Measurements from ENCODE around the gene KIAA0319L.
A peak's percentile ranks its signal among the peaks of the same experiment; 100 is the strongest.

KIAA0319L gene

DNA sequence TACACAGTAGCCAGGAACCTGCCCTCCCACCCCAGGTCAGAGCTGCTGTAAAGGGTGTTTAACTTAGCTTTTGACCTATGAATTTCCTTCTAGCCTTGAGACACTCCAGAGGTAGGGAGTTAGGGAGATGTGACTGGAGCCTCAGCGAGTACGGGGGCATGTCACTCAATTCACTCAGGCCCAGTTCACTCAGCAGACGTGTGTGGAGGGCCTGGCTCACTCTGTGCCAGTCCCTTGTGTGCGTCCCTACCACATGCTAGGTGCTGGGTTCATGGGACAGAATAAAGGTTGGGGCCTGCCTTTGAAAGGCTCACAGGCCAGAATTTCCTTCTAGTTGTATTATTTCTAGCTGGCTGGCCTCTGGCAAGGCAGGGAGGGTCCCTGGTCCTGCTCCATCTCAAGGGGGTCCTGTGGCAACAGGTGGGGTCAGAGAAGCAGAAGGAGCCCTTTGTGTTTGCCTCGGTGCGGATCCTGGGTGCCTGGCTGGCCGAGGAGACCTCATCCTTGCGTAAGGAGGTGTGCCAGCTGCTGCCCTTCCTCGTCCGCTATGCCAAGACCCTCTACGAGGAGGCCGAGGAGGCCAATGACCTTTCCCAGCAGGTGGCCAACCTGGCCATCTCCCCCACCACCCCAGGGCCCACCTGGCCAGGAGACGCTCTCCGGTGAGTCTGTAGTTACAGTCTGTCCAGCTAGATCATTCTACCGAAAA lies 4.9 kb upstream of the KIAA0319L start:
- no peak for DNase-seq (ENCODE audit: low read depth)

DNA sequence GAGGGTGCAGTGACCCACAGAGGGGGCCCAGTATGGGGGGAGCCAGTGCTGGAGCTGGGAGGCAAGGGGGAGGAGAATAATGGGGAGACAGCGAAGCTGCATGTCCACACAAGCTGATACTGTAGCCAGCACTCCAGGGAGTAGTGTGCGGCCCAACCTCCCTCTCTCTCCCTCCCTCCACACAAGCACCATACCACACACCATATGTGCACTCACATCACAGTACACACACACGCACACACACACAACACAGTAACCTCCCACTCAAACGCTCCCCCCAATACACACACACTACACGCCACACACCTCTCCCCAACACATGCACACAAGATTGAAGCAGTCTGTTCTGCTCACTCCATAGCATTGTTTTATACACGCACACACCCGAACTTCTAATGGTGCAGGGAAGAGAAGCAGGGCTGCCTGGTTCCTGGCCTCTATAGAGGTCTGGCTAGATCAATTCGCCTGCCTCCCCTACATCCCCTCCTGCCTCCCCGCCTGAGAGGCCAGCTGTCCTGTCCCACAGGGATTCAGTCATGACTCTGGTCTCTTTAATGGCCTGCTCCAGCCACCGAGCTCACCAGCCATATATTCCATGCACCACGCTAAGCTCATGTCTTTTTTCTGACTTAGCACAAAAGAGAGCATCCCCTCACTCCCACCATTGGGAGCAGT lies 4.2 kb upstream of the KIAA0319L start:
- no peak for DNase-seq (ENCODE audit: low read depth)

DNA sequence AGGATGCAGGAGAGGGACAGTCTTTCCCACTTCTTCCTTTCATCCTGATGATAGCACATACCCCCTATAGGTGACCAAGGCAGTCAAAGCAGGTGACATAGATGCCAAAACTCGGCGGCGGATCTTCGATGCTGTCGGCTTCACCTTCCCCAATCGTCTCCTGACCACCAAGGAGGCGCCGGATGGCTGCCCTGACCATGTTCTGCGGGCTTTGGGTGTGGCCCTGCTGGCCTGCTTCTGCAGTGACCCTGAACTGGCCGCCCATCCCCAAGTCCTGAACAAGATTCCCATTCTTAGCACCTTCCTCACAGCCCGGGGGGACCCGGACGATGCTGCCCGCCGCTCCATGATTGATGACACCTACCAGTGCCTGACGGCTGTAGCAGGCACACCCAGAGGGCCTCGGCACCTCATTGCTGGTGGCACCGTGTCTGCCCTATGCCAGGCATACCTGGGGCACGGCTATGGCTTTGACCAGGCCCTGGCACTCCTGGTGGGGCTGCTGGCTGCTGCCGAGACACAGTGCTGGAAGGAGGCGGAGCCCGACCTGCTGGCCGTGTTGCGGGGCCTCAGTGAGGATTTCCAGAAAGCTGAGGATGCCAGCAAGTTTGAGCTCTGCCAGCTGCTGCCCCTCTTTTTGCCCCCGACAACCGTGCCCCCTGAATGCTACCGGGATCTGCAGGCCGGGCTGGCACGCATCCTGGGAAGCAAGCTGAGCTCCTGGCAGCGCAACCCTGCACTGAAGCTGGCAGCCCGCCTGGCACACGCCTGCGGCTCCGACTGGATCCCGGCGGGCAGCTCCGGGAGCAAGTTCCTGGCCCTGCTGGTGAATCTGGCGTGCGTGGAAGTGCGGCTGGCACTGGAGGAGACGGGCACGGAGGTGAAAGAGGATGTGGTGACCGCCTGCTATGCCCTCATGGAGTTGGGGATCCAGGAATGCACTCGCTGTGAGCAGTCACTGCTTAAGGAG lies 3.3 kb upstream of the KIAA0319L start:
- DNase-seq (ENCODE audit: low read depth): no peak

DNA sequence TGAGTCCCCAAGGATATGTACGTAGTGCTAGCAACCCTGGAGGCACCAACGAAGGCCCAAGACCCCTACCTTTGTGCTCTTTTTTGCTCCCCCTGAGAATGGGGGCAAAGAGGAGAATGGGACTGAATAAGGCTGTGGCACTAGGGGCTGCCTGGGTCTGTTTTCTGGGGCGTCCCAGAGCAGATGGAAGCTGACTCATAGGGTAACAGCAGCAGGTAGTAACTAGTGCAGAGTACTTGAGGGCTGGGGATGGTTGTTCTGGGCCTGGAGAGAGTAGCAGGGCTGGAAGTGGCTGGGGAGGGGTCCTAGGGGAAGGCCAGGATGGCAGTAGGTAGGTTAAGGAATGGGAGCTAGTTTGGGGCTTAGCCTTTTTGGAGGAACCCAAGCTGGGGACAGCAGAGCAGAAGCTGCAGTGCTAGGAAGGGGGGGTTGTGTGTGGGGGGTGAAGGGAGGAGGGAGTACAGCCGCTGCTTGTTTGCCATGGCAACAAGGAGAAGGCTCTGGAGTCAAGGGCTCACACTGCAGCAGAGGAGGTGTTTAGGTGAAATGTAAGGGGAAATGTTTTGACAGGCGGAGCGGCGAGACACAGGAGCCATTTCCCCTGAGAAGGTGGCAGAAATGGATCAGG lies 2.2 kb upstream of the KIAA0319L start:
- DNase-seq (ENCODE audit: low read depth): no peak

DNA sequence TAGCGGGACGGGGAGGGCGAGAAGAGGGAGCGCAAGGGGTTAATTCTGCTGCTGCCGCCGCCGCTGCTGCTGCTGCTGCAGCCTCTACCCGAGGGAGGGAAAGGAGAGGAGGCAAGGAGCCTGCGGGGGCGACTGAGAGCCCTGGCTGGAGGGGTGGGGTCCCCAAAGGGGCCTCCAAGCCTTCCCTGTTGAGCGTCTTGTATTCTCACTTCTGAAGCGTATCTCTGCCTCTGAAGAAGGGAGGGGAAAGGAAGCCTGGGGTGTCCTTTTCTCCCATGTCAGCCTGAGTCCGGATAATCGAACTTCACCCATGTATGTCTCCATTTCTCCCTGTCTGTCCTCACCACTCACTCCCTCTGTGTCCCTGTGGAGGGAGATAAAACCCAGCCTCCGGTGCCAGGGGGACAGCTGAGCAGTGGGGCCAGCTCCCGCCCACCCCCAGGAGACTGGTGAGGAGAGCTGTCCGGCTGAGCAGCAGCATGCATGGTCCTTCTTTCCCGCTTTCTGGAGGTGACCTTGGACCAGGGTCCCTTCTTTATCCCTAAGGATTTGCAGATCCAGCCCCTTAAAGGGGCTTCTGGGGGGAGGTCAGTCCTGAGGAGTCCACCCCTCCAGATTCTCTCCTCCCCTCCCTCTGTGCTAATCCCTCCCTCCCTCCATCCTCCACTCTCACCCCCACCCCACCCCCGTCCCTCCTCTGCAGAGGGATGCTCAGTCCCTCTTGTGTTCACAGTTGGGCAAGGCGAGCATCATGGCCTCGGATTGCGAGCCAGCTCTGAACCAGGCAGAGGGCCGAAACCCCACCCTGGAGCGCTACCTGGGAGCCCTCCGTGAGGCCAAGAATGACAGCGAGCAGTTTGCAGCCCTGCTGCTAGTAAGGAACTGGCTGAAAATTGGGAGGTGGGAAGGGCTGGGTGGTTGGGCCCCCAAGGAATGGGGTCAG lies 1.4 kb upstream of the KIAA0319L start:
- DNase-seq (ENCODE audit: low read depth): no peak

DNA sequence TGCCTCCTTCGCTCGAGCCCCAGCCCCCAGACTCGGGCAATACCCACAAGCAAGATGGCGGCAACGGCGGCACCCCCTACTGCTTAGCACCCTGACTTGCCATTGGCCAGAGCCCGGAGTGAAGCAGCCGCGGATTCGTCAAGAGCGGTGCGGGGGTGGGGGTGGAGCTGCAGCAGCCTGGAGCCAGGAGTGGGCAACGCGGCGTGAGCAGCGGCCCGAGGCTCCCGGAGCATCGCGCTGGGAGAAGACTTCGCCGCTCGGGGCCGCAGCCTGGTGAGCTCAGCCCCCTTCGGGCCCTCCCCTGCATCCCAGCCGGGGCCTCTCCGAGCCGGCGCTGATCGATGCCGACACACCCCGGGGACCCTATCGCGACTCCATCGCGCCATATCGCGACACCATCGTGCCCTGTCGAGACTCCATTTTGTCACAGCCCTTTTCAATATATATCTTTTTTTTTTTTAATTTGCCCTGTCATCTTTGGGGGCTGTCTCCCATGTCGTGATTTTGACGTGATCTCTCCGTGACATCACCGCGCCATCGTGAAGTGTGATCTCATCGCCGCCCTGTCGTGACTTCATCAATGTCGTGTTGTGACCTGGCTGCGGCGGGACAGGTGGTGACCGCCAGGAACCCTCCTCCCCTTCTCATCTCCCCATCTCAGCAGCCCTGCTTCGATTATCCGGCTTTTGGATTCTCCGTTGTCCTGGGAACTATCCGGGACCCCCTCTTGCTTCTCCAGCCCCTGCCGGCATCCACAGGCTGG lies 589 bp upstream of the KIAA0319L start, which contains the start of gene NCDN:
NCDN (plus strand) TSS at position 189 of the 763 bp plus-strand sequence; CDS start at position 581, 392 bp downstream.
- DNase-seq (ENCODE audit: low read depth): peak; percentile 90

DNA sequence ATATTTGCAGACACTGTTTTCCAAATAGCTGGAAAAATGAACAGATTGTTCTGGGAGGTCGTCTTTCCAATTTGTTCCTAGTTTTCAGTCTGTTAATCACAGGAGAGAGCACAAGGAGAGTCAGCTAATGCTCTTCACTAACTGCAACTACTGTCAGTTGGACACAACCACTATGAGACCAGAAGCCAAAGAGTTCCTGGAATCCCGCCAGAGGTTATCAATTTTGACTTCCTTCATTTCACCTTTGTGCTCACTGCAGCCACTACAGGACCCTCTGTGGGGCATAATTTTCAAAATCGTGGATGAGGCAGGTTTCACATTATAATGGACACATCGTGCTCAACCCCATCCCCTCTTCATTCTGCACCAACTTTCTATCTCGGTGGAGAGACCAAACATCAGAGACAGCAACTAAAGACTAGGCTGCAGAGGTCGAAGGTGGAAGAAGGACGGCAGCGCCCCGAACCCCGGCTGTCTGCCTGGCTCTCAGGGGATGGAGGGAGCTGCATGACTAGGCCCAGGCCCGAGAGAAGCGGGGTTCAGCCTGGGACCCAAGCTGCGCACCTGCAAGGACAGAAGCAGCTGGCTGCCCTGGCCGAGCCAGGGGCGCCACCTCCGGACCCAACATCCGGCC lies 602 bp downstream of the KIAA0319L start:
- no peak for DNase-seq (ENCODE audit: low read depth)

DNA sequence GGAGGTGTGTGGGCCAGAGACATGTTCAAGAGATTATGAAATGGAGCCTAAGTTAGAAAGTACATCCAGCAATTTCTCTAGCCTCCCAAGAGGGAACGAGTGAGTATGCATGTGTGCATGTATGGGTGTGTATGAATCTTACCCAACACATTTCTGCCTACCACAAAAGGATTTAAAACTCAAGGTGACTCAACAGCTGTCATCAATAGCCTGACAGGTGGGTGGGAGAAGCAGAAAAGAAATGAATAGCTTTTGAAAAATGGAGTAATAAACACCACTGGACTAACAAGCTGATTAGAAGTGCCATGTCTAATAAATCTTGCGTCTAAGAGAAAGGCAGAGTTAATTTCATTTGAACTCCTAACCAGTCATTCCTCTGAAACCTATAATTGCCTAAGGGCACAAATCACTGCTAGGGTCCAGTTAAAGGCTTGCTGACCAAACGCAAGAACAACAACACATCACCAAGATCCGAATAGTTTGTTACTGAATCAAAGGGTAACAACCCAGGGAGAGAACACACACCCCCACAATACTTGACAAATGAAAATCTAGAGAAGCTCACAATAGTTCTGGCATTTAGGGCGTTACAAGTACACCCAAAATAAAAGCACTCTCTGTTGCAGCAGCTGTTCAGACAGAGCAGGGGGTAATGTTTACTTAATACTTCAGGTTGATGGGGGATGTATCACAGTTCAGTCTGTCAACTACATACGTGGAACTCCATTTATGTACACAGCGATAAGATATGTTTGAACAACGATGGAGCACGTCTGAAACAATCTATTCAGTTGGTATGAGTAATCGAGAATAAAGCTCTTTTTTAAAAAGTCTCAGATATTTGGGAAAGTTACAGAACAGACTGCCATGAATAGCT lies 1.4 kb downstream of the KIAA0319L start:
- DNase-seq (ENCODE audit: low read depth): no peak

DNA sequence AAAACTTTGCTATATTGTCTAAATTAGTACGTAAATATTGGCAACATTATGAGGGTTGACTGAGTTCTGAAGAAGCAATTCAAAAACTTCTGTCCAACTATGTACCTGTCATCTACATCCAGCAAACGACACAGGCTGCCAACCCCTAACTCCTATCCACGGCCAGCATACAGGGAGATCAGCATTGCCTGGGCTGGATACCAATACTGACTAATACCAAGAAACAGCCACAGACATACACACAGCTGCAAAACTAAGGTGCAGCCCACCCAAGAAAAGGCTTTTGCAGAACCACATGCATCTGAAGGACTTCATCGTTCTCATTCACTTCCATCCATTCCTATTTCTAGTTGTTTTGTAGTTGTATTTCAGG lies 2.0 kb downstream of the KIAA0319L start:
- no peak for DNase-seq (ENCODE audit: low read depth)

DNA sequence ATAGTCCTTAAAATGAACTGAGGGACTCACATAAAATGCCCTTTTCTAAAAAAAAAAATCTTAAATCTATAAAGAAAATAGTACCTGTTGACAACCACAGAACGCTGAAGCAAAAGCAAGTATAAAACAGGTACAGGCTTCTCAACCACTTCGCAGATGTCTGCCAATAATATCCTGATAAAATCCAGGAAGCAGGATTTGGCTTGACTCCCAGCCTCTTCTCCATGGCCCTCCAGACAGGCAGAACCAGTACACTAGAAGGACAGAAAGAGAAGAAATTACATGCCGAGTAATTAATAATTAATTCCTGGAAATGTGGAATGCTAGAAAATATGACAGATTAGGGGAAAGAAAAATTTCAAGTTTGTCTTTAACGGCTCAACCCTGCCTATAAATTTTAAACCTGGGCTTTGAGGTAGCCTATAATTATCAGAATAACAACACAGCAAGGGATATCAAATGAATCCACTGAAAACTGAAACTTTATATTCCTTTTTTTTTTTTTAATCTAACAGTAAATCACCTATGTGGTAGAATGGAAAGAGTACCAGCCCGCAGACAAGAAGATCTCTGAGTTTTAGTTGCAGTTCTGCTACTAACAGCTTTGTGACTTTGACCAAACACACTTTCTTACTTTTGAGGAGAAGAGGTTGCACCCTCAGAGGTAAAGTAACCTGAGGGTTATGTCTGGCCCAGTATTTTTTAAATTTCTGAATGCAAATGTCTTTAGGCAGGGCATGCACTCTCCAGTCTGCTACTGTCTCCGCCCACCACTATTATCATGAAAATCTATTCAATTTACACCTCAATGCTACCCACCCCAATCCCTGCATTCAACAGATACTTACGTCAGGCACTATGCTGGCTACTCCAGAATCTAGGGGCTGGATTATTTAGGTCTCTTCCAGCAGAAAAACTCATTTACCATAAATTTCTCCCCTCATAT lies 2.7 kb downstream of the KIAA0319L start:
- no peak for DNase-seq (ENCODE audit: low read depth)

DNA sequence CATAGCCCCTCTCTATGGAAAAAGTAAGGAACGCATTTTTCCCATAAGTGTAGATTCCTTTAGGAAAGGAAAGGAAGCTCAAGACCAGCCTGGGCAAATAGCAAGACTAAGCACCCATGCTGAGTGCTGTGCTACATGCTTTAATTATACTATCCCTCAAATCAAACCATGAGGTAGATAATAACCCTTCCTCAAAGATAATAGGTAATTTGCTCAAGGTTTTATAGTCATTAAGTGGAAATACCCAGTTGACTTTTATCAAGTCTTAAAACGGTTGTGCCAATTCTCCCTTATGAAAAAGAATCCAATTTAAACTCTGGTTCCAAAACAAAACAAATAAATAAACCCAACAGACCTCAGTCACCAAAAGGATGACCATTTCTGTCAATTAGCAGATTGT lies 3.4 kb downstream of the KIAA0319L start:
- no peak for DNase-seq (ENCODE audit: low read depth)

DNA sequence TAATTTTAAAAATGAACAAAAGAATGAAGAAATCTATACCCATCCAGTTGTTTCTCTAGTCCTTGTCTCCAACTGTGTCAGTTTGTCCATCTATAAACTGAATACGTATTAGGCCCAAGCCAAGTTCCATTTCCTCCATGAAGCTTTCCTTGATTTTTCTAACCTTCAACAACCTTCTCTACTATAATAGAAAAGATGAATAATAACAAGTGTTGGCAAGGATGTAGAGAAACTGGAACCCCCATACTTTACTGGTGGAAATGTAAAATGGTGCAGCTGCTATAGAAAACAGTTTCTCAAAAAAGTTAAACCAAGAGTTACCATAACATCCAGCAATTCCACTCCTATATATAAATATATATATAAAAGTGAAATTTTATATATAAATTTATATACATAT lies 10.6 kb downstream of the KIAA0319L start:
- DNase-seq (ENCODE audit: low read depth): no peak

DNA sequence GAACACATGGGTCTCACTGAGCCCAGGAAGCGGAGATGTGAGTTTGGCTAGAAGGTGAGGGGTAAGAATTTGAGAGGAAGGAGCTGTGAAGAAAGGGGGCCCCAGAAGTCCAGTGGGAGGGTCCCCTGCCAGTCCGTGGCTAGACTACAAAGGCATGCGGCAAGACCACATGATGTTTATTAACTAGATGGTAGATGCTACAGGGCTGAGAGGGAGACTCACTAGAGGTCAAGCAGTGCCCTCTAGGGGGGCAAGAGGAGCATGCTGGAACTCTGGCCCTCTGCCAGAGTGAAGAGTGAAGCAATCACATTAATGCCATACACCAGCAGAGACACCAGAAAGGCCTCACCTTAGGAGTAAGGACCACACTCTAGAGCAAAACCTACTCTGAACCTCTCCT lies 12.2 kb downstream of the KIAA0319L start:
- no peak for DNase-seq (ENCODE audit: low read depth)

DNA sequence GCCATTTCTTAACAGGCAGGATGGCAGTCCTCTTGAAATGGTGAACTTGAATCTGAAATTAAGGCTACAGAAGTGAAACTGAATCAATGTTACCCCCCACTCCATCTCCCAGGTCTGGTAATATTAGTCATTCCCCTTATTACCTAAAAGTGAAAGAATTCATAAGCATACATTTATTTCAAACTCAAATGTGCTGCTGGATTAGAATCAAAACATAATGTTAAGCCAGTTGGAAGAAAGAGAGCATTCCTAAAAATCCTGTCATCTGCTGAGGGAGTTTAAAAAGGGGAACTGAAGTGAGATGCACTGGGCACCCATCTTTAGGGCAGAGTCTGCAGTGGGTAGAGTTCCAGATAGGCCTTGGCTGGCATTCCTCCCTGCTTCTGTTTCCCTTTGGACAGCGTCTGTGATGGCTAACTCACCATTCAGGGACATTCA lies 17.4 kb downstream of the KIAA0319L start:
- DNase-seq (ENCODE audit: low read depth): no peak

DNA sequence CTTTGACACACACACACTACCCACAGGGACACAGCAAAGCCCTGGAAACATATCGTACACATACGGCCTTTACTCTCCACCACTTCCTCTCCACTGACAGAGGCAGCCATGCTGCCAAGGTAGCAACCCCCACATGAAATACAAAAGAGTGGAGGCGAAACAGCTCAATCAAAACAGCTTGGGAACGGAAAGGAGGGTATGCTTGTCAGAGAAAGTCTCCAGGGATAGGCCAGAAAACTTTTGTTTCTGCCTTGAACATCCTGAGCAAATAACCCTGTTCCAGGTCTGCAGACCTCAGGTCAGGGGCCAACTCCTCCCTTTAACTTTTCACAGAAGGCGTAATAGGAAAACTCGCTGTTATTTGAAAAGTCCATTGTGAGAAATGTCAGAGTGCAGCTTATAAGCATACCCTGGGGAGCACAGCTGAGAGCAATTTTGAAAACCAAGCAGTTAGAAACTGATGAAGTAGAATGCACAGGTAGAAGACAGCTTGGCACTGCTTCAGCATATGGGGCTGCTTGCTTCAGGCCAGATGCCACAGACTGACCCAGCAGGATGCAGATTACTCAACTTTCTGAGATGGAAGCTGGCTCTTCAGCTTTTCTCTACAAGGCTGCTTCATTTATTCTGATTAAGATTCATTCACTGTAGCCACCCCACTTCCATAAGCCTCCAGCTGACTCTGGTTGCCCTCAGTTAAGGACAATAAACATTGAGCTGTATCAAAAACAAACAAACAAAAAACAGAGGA lies 18.0 kb downstream of the KIAA0319L start:
- DNase-seq (ENCODE audit: low read depth): no peak

DNA sequence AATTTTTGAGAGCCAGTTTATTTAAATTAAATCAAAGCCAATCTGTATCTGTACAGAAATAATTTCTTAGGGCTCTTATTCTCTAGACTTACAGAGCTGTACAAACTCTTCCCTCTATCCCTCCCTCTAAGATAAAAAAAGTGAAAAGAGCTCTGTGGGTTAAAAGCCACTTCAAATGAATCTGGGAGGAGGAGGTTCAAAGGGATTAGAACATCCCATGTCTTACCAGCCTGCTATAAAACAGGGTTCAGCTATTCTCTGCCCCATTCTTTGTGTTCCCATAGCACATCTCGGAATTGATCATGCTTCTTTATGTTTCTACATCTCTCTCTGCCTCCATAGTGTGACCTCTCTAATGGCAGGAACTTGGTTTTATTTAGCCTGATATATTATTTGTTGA lies 19.4 kb downstream of the KIAA0319L start:
- DNase-seq (ENCODE audit: low read depth): no peak

All from activated T-cell treated with anti-CD3 and anti-CD28 coated beads for 1 hour (primary cell).